K562 (cell line): ENCODE measurements around the gene PABPC1L. TPM values are rescaled to one million over a fixed set of nuclear protein-coding genes. Genes with fewer than 3 reads are reported as not detected.

Experiments
- ATAC-seq: fragments of 200-7000 bp; cut with Tn5 transposase; 3 replicates; pipeline ENCODE4 v1.9.1; 2020; ENCODE audit warnings: moderate library complexity
- BruUV-seq: library from RNA; stranded (reverse); fragments of 400-500 nt; replicated peaks from 2 replicates; lab custom pipeline; 2021; lab: Mats Ljungman, UMichigan
- CTCF ChIA-PET: fragments of 300-600 bp; formaldehyde crosslinking; extraction: SDS; loops from one replicate; lab custom pipeline; 2021; ENCODE audit warnings: low intra/inter-chr PET ratio; lab: Yijun Ruan, JAX
- POLR2A ChIA-PET: fragments of 300-600, 350-650 bp; sonication (Branson Sonifier 250); formaldehyde crosslinking; extraction: SDS; loops from one replicate; lab custom pipeline; 2021; ENCODE audit warnings: antibody characterized with exemption, inconsistent platforms; lab: Yijun Ruan, JAX
- DNase-seq, 4 experiments: peaks; one replicate each; pipeline versions ENCODE4 v3.0.0 to v3.0.0-alpha.2; 2011 to 2018; ENCODE audit warnings: low spot score in 3 of 4, mixed read lengths in 3 of 4; ENCODE audit errors: extremely low read depth in 1 of 4
- FAIRE-seq: peaks from 2 replicates; lab custom pipeline; 2011; peaks lifted over from hg19 to GRCh38; lab: Jason Lieb, UNC
- H2AFZ ChIP-seq: 2 replicates; pipeline ENCODE4 v1.6.0; 2011; ENCODE audit warnings: low read depth, low read length, control low read depth, inconsistent platforms
- H3K27ac ChIP-seq: fragments of 200-600 bp; 3 replicates; pipeline ENCODE4 v1.8.0; 2011; ENCODE audit warnings: low read depth, mild to moderate bottlenecking, control low read depth, inconsistent platforms, low read length, moderate library complexity, mixed read lengths; ENCODE audit errors: extremely low read depth
- H3K27me3 ChIP-seq, 2 experiments: fragments of 300-600 bp in 1 of 2; 2 replicates in 1 of 2; 3 replicates in 1 of 2; pipeline versions ENCODE4 v1.6.0 to v1.8.0; 2011; ENCODE audit warnings: inconsistent platforms in 2 of 2, low read length in 2 of 2, mild to moderate bottlenecking in 1 of 2, mixed read lengths in 1 of 2, moderate library complexity in 1 of 2; ENCODE audit not compliant: control insufficient read depth in 2 of 2, insufficient read depth in 2 of 2
- H3K36me3 ChIP-seq: fragments of 300-600 bp; 3 replicates; pipeline ENCODE4 v1.8.0; 2011; ENCODE audit warnings: mild to moderate bottlenecking, low read length, inconsistent platforms; ENCODE audit not compliant: control insufficient read depth, insufficient read depth
- H3K4me1 ChIP-seq, 2 experiments: fragments of 200-600 bp in 1 of 2; replicated peaks in 1 of 2; 2 replicates in 1 of 2; 3 replicates in 1 of 2; pipeline versions ENCODE4 v1.5.1 to v1.8.0; 2011; ENCODE audit warnings: inconsistent platforms in 2 of 2, low read length in 2 of 2, mild to moderate bottlenecking in 1 of 2, mixed read lengths in 1 of 2, moderate library complexity in 1 of 2; ENCODE audit not compliant: control insufficient read depth in 2 of 2, insufficient read depth in 2 of 2
- H3K4me2 ChIP-seq: 2 replicates; pipeline ENCODE4 v1.6.1; 2011; ENCODE audit warnings: low read length, control low read depth, inconsistent platforms, mixed read lengths; ENCODE audit not compliant: insufficient read depth
- H3K4me3 ChIP-seq: fragments of 200-600 bp; sonication (generic), shearing (Covaris generic); 2 replicates; pipeline ENCODE4 v1.5.1; 2016; ENCODE audit warnings: control low read depth, inconsistent platforms
- H3K79me2 ChIP-seq: fragments of 200-600 bp; 3 replicates; pipeline ENCODE4 v1.8.0; 2011; ENCODE audit warnings: low read length, inconsistent platforms; ENCODE audit not compliant: control insufficient read depth, insufficient read depth
- H3K9ac ChIP-seq, 2 experiments: 2 replicates each; pipeline versions ENCODE4 v1.6.0 to v1.6.1; 2011; ENCODE audit warnings: low read depth in 2 of 2, low read length in 2 of 2, control low read depth in 1 of 2, inconsistent platforms in 1 of 2, mild to moderate bottlenecking in 1 of 2, mixed read lengths in 1 of 2; ENCODE audit not compliant: insufficient read depth in 1 of 2
- H3K9me1 ChIP-seq: one replicate; pipeline ENCODE4 v1.6.0; 2011; ENCODE audit warnings: inconsistent platforms, mild to moderate bottlenecking, low read length, moderate library complexity; ENCODE audit not compliant: control insufficient read depth, insufficient read depth
- H3K9me3 ChIP-seq: replicated peaks from 2 replicates; pipeline ENCODE4 v1.5.1; 2011; ENCODE audit warnings: low read depth, low read length, inconsistent platforms; ENCODE audit not compliant: control insufficient read depth, insufficient read depth
- H4K20me1 ChIP-seq: replicated peaks from 2 replicates; pipeline ENCODE4 v1.6.1; 2011; ENCODE audit warnings: low read length, inconsistent platforms, mixed read lengths; ENCODE audit not compliant: control insufficient read depth, insufficient read depth
- CBX1 ChIP-seq: sonication (generic); IDR thresholded peaks from 2 replicates; pipeline ENCODE4 v1.6.1; 2016; ENCODE audit warnings: antibody characterized with exemption, low read depth, mild to moderate bottlenecking
- CHD1 ChIP-seq: fragments of 200-600 bp; sonication (generic); IDR thresholded peaks from one replicate; pipeline ENCODE4 v1.6.1; 2012; ENCODE audit warnings: mild to moderate bottlenecking, moderate library complexity, low read length, inconsistent platforms
- FOXK2 ChIP-seq, 2 experiments: fragments of 450-650 bp; IDR thresholded peaks in 1 of 2; conservative IDR thresholded peaks in 1 of 2; 2 replicates each; pipeline ENCODE4 v1.6.1; 2016; ENCODE audit warnings: low read depth in 2 of 2, mild to moderate bottlenecking in 1 of 2
- GTF2F1 ChIP-seq: IDR thresholded peaks from 2 replicates; pipeline ENCODE4 v1.6.1; 2011; ENCODE audit warnings: low read depth, low read length, improper control_type of control experiment
- JUND ChIP-seq, 2 experiments: IDR thresholded peaks; 2 replicates in 1 of 2; 3 replicates in 1 of 2; pipeline ENCODE4 v1.6.1; 2011; ENCODE audit warnings: borderline replicate concordance in 2 of 2, low read depth in 2 of 2, low read length in 2 of 2, improper control_type of control experiment in 1 of 2, missing biosample characterization in 1 of 2, missing genetic modification characterization in 1 of 2, missing genetic modification reagents in 1 of 2
- KLF1 ChIP-seq: fragments of 450-650 bp; IDR thresholded peaks from 2 replicates; pipeline ENCODE4 v1.6.1; 2016; ENCODE audit warnings: missing genetic modification characterization, missing compliant biosample characterization
- MIER1 ChIP-seq: fragments of 450-650 bp; IDR thresholded peaks from 2 replicates; pipeline ENCODE4 v1.6.1; 2016; ENCODE audit warnings: antibody characterized with exemption, mild to moderate bottlenecking, low read depth
- RAD51 ChIP-seq: fragments of 450-650 bp; IDR thresholded peaks from 2 replicates; pipeline ENCODE4 v1.7.1; 2016; ENCODE audit warnings: low read depth, mild to moderate bottlenecking, borderline replicate concordance
- RBFOX2 ChIP-seq: fragments of 200-400 bp; formaldehyde crosslinking; IDR thresholded peaks from 2 replicates; pipeline ENCODE4 v1.6.1; 2017; ENCODE audit warnings: low read depth, mild to moderate bottlenecking, low read length, moderate library complexity
- SMAD1 ChIP-seq: fragments of 150-350 bp; IDR thresholded peaks from 2 replicates; pipeline ENCODE4 v1.6.1; 2014; ENCODE audit warnings: low read length, low read depth; ENCODE audit not compliant: partially characterized antibody
- STAG1 ChIP-seq: sonication (generic); formaldehyde crosslinking; IDR thresholded peaks from 2 replicates; pipeline ENCODE4 v1.5.0; 2020; ENCODE audit warnings: missing genetic modification reagents, borderline replicate concordance
- TARDBP ChIP-seq: fragments of 450-650 bp; IDR thresholded peaks from 2 replicates; pipeline ENCODE4 v1.6.1; 2016
- TRIM28 ChIP-seq: fragments of 450-650 bp; IDR thresholded peaks from 2 replicates; pipeline ENCODE4 v1.6.1; 2017
- ZNF175 ChIP-seq: fragments of 200-800 bp; sonication (Bioruptor generic); IDR thresholded peaks from 2 replicates; pipeline ENCODE4 v1.6.1; 2016; ENCODE audit warnings: low read depth, mild to moderate bottlenecking, missing genetic modification characterization, missing compliant biosample characterization
- WGBS: fragments of 100-300 bp; shearing (Covaris generic); methylation state at CpG from one replicate; pipeline ENCODE4 v1.1.6; 2016; ENCODE audit warnings: low coverage, mixed read lengths; ENCODE audit not compliant: insufficient coverage; ENCODE audit errors: missing lambda C conversion rate; 5-methylcytosine and 5-hydroxymethylcytosine counted together
- in situ Hi-C: fragments of 300-500 bp; cut with MboI; formaldehyde crosslinking; loops from 4 replicates; pipeline ENCODE4 v1.15.0; 2018; ENCODE audit warnings: inconsistent platforms, mixed read lengths
- intact Hi-C: fragments of 100-400 bp; cut with micrococcal nuclease; formaldehyde crosslinking; loops from 2 replicates; pipeline ENCODE4 v1.14.2; 2022
- polyA plus RNA-seq, 8 experiments: library from polyadenylated mRNA; depleted of rRNA in 4 of 8; stranded (reverse) in 5 of 8; unstranded in 3 of 8; fragments of >200 nt; fragmentation: Nextera tagmentation in 2 of 8; fragmentation: Illumina TruSeq in 1 of 8; extraction: Ambion mirVana in 2 of 8; extraction: Trizol in 1 of 8; gene quantifications; 2 replicates each; pipeline versions ENCODE4 v1.2.1 to v1.2.3, GENCODE V29; 2011 to 2014; ENCODE audit warnings: inconsistent platforms in 1 of 8, missing spikeins in 1 of 8
- total RNA-seq, 7 experiments: library from RNA; depleted of rRNA in 6 of 7; stranded (reverse); fragments of >200 nt in 6 of 7; fragmentation: Illumina TruSeq in 2 of 7; extraction: Trizol in 2 of 7; gene quantifications; 2 replicates each; pipeline versions ENCODE4 v1.2.1 to v1.2.3, GENCODE V29; 2011 to 2021; ENCODE audit warnings: low replicate concordance in 1 of 7
- TF ChIP-seq, protein P1 (sequence below): sonication (generic); formaldehyde crosslinking; IDR thresholded peaks from 2 replicates; pipeline ENCODE4 v1.8.1; 2023; ENCODE audit warnings: mild to moderate bottlenecking, missing genetic modification reagents
- TF ChIP-seq, protein P2 (sequence below): fragments of 250-450 bp; sonication (Bioruptor Pico); IDR thresholded peaks from 2 replicates; pipeline ENCODE4 v1.8.0; 2021; ENCODE audit warnings: borderline replicate concordance, mild to moderate bottlenecking, moderate library complexity; ENCODE audit not compliant: poor library complexity, severe bottlenecking

PABPC1L gene
- total and polyA plus RNA-seq, 9 of the 15 experiments (the other 6 are each of a cell fraction or from before 2014, with no cell fraction given) = 6.0 to 90.3 (median 15.8) TPM

- TF ChIP-seq, protein P1, sequence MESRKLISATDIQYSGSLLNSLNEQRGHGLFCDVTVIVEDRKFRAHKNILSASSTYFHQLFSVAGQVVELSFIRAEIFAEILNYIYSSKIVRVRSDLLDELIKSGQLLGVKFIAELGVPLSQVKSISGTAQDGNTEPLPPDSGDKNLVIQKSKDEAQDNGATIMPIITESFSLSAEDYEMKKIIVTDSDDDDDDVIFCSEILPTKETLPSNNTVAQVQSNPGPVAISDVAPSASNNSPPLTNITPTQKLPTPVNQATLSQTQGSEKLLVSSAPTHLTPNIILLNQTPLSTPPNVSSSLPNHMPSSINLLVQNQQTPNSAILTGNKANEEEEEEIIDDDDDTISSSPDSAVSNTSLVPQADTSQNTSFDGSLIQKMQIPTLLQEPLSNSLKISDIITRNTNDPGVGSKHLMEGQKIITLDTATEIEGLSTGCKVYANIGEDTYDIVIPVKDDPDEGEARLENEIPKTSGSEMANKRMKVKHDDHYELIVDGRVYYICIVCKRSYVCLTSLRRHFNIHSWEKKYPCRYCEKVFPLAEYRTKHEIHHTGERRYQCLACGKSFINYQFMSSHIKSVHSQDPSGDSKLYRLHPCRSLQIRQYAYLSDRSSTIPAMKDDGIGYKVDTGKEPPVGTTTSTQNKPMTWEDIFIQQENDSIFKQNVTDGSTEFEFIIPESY (CRISPR knock-in tag) = 0 out of 2 replicates have a peak, but pooled peaks have one; percentile 14
Measured at GRCh38 chr20:44884907-44885391, 24.9 kb upstream of the PABPC1L start (continued).

DNA sequence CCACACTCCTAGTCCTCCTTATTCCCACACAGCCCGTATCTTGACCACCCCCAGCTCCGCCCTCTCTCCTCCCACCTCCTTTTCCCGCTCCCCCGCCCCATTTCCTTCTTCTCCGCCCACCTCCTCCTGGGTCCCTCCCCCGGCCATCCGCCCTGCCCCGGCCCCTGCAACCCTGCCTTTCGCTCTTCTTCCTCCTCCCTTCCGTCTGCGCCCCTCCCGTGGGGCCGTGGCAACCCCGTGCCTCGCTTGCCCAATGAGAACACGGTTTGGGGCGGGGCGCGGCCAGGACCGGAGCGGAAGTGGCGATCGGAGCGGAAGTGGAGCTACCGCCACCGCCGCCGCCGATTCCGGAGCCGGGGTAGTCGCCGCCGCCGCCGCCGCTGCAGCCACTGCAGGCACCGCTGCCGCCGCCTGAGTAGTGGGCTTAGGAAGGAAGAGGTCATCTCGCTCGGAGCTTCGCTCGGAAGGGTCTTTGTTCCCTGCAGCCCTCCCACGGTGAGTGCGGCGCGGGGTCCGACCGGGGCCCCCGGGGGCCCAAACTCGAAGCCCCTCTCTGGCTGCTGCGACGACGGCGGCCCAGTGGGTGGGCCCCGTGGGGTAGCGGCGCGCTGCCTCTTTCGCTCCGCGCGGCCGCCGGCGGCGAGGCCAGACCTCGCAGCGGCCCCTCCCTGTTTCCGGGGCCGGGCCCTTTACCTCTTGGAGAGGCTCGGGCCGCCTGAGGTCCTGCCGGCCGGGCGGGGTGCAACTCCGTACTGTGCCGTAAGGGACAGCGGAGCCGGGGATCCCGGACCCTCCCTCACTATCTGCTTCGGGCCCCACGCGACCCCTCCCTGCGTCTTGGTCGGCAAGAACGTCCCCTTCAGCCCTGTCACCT lies 24.2 kb upstream of the PABPC1L start, which contains the start of gene YWHAB:
TSS of gene YWHAB (plus strand) at position 314 of the 874 bp plus-strand sequence. CDS start 15,829 bp downstream, outside the sequence.
- Histone ChIP-seq H3K36me3 (peaks cover 36% of the 10 kb centered on the region), H3K27me3 (no peaks in the 10 kb centered on the region), H3K79me2 (peaks cover 53% of the 10 kb centered on the region), H3K4me3 (peak within 1 kb of the TSS; percentile 93), H2AFZ (peak within 1 kb of the TSS; percentile 92), H3K27ac (peak within 1 kb of the TSS; percentile 96), H3K9ac (peak within 1 kb of the TSS; percentile 94 to 99), H3K4me2 (peak within 1 kb of the TSS; percentile 83), H4K20me1 (peaks cover 23% of the 10 kb centered on the region), H3K9me3 (no peaks in the 10 kb centered on the region), H3K4me1 (peaks cover 8 to 23% of the 10 kb centered on the region in 2 experiments), H3K9me1 (no peaks in the 10 kb centered on the region)
- BruUV-seq = no TSS peak
- in situ Hi-C loops (no loop called here), intact Hi-C loops (no loop called here)
- POLR2A ChIA-PET = interaction anchor here (0.5 to 1.1 kb wide), 8 partner anchors 9 to 940 kb away, joined by 3 to 7 read pairs (median 4); partner anchors contain the start of gene PABPC1L
- ATAC-seq = peak; percentile 98
- WGBS = under 1% methylated on average over 38 of the region's 88 CpGs
- peak; percentile 95 for FAIRE-seq
- peak; percentile 96 to 99 (median 98) for DNase-seq
- CTCF ChIA-PET = interaction anchor here (1.3 kb wide), 1 partner anchor 24 kb away, joined by 3 read pairs; the partner anchor contains the start of gene PABPC1L
- TF ChIP-seq TRIM28 (no peak), RBFOX2 (peak; percentile 96), CHD1 (peak; percentile 55), SMAD1 (no peak), ZNF175 (CRISPR knock-in tag) (no peak), MIER1 (no peak), TARDBP (peak; percentile 18; the same call in 1 of the 2 replicates), KLF1 (peak; percentile 29; the same call in 1 of the 2 replicates), CBX1 (0 out of 2 replicates have a peak, but pooled peaks have one; percentile 63), FOXK2 (conservative IDR thresholded peaks at IDR 0.05 in 1 of 2, IDR thresholded peaks at IDR 0.05 in 1 of 2; ENCODE audit: low read depth in 2 of 2) (peak in 1 of 2 experiments; percentile 28; a peak in 1 of 4 replicates), RAD51 (peak; percentile 72; the same call in 1 of the 2 replicates), JUND (IDR thresholded peaks at IDR 0.05; ENCODE audit: borderline replicate concordance, low read depth, low read length) (peak; percentile 5; the same call in 1 of the 2 replicates), JUND (tag; IDR thresholded peaks at IDR 0.05; ENCODE audit: borderline replicate concordance, low read depth, low read length) (no peak; the same call in 2 of the 3 replicates), STAG1 (no peak), GTF2F1 (no peak)
- TF ChIP-seq, protein P2, sequence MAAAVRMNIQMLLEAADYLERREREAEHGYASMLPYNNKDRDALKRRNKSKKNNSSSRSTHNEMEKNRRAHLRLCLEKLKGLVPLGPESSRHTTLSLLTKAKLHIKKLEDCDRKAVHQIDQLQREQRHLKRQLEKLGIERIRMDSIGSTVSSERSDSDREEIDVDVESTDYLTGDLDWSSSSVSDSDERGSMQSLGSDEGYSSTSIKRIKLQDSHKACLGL (CRISPR knock-in tag) = no peak
